Measurements from ENCODE around the gene VPS54. TPM values are rescaled to one million over a fixed set of nuclear protein-coding genes. Genes with fewer than 3 reads are reported as not detected.

The VPS54 gene
- total RNA-seq, 1 donor from 2014 or later: 4.6 TPM

DNA sequence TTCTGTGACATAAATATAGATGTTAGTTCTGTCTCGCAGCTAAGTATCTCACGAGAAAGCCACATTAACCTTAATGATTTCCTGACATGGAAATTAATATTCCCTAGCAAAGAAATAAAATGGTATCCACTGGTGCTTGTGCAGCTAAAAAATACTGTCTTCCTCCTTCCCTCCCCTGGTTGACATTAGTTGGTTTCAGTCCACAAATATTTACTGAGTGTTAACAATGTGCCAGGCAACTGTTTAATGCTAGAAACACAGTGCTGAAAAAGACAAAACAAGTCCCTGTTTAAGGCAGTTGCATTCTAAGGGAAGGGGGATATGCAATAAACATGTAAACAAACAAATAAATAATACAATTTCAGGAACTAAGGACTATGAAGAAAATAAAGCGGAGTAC is 44.2 kb upstream of the VPS54 start:
- Histone ChIP-seq H3K4me3 (no peak overlapping the region), H3K36me3 (no peaks in the 10 kb centered on the region), H3K9me3 (no peaks in the 10 kb centered on the region), H3K4me1 (peaks cover 0 to 8% of the 10 kb centered on the region in 2 donors), H3K27ac (peak overlapping the region; percentile 32 to 79), H3K27me3 (no peaks in the 10 kb centered on the region)
- TF ChIP-seq, protein P1, sequence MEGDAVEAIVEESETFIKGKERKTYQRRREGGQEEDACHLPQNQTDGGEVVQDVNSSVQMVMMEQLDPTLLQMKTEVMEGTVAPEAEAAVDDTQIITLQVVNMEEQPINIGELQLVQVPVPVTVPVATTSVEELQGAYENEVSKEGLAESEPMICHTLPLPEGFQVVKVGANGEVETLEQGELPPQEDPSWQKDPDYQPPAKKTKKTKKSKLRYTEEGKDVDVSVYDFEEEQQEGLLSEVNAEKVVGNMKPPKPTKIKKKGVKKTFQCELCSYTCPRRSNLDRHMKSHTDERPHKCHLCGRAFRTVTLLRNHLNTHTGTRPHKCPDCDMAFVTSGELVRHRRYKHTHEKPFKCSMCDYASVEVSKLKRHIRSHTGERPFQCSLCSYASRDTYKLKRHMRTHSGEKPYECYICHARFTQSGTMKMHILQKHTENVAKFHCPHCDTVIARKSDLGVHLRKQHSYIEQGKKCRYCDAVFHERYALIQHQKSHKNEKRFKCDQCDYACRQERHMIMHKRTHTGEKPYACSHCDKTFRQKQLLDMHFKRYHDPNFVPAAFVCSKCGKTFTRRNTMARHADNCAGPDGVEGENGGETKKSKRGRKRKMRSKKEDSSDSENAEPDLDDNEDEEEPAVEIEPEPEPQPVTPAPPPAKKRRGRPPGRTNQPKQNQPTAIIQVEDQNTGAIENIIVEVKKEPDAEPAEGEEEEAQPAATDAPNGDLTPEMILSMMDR (IDR thresholded peaks at IDR 0.05): no peak
- intact Hi-C loops (cut with DNase I): loop anchor here (5.0 kb wide), 1 partner anchor 79 kb away; the partner anchor contains the start of gene PELI1
- DNase-seq (ENCODE audit: low spot score in 2 of 2): no peak

- peaks cover 0 to 8% of the 10 kb centered on the region in 2 donors for H3K4me1 ChIP-seq
- no peaks in the 10 kb centered on the region for H3K27me3 ChIP-seq
- H3K9me3 ChIP-seq: no peaks in the 10 kb centered on the region
- no peak for DNase-seq (ENCODE audit: low spot score in 2 of 2)
- H3K36me3 ChIP-seq: no peaks in the 10 kb centered on the region
- H3K27ac ChIP-seq: no peak overlapping the region
- intact Hi-C loops (cut with DNase I): loop anchor here (5.0 kb wide), 1 partner anchor 79 kb away; the partner anchor contains the start of gene PELI1
- H3K4me3 ChIP-seq: no peak overlapping the region
- TF ChIP-seq, protein P1 (IDR thresholded peaks at IDR 0.05): no peak
Observed at GRCh38 chr2:64062840-64063239, 43.6 kb upstream of the VPS54 start.

DNA sequence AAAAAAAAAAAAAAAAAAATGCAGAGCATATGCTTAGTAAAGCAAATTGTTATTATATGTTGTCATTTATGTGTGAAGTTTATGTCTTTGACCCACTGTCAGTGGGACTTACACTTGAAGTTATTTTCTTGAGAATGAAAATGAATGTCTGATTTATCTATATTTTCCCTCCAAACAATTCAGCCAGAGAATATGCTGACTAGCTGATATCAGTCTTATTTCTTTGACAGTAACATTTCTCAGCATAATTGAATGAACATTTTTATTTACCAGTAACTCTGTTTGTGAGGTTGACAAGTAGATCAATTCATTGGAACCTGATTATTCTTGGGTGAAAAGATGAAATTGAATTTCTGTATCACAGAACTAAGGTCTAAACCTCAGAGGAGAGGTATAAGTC is 40.0 kb upstream of the VPS54 start:
- TF ChIP-seq, protein P1 (IDR thresholded peaks at IDR 0.05): no peak
- intact Hi-C loops (cut with DNase I): loop anchor here (10.0 kb wide), 1 partner anchor 426 kb away; no protein-coding TSS in a partner anchor

DNA sequence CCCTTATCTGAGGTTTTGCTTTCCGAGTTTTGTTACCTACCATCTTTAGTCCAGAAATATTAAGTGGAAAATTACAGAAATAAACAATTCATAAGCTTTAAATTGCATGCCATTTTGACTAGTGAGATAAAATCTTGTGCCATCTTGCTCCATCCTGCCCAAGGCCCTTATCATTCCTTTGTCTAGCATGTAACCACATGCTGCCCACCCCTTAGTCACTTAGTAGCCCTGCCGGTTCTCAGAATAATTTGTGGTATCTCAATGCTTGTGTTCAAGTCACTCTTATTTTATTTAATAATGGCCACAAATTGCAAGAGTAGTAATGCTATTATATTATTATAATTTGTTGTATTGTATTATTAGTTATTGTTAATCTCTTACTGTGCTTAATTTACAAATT is 36.8 kb upstream of the VPS54 start:
- H3K27ac ChIP-seq: no peak overlapping the region
- H3K36me3 ChIP-seq: no peaks in the 10 kb centered on the region
- no peaks in the 10 kb centered on the region for H3K9me3 ChIP-seq
- DNase-seq (ENCODE audit: low spot score in 2 of 2): no peak
- intact Hi-C loops (cut with DNase I): loop anchor here (10.0 kb wide), 1 partner anchor 429 kb away; no protein-coding TSS in a partner anchor
- H3K4me1 ChIP-seq: no peaks in the 10 kb centered on the region
- H3K27me3 ChIP-seq: no peaks in the 10 kb centered on the region
- TF ChIP-seq, protein P1 (IDR thresholded peaks at IDR 0.05): no peak
- H3K4me3 ChIP-seq: no peak overlapping the region

More for the DNA sequence above, 40.0 kb upstream of the VPS54 start:
- no peak overlapping the region for H3K27ac ChIP-seq
- no peaks in the 10 kb centered on the region for H3K36me3 ChIP-seq
- peaks cover 0 to 6% of the 10 kb centered on the region in 2 donors for H3K4me1 ChIP-seq
- DNase-seq (ENCODE audit: low spot score in 2 of 2): no peak
- H3K9me3 ChIP-seq: no peaks in the 10 kb centered on the region
- H3K27me3 ChIP-seq: no peaks in the 10 kb centered on the region
- H3K4me3 ChIP-seq: no peak overlapping the region

- Histone ChIP-seq H3K4me1 (no peaks in the 10 kb centered on the region), H3K9me3 (no peaks in the 10 kb centered on the region), H3K4me3 (no peak overlapping the region), H3K27ac (no peak overlapping the region), H3K36me3 (no peaks in the 10 kb centered on the region), H3K27me3 (no peaks in the 10 kb centered on the region)
- DNase-seq (ENCODE audit: low spot score in 2 of 2): no peak
- intact Hi-C loops (cut with DNase I): loop anchor here (5.0 to 10.0 kb wide), 2 partner anchors 258 to 430 kb away; no protein-coding TSS in a partner anchor
- TF ChIP-seq, protein P1 (IDR thresholded peaks at IDR 0.05): no peak
Observed at GRCh38 chr2:64054161-64054915, 35.1 kb upstream of the VPS54 start.
